IPS-18c (cell line): ENCODE results near the gene CD33.
"Not testable (repeated sequence)": the region's sequence is repeated elsewhere in the genome, so short reads cannot be mapped to it uniquely, and the experiment has no call there.

Source experiments
- H3K4me3 ChIP-seq: 2 replicates; pipeline ENCODE4 v1.7.0; 2013; ENCODE audit warnings: low read depth, mild to moderate bottlenecking, low read length, moderate library complexity; ENCODE audit not compliant: insufficient read depth
- H3K9me3 ChIP-seq: one replicate; pipeline ENCODE4 v1.6.1; 2013; ENCODE audit warnings: mild to moderate bottlenecking, low read length, moderate library complexity; ENCODE audit not compliant: control insufficient read depth, insufficient read depth

Gene CD33

DNA sequence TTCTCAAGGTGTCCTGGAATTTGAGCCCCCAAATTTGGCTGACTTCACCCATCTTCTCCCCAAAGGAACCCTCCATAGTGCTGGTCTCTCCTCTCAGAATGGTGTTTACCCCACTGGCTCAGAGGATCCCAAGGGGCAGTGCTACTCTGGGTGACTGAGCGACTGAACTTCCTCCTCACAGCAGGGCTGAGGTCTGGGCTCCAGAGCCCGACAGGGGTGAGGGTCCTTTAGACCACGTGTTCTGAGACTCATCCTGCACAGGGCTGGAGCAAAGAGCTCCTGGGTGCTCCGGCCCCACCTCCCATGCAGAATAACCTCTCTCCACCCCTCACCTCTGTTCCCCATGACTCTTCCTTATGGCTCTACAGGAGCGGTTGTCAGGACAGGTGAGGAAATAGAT lies 23.2 kb upstream of the CD33 start:
- Histone ChIP-seq H3K9me3 (no peaks in the 10 kb centered on the region), H3K4me3 (no peak overlapping the region)

DNA sequence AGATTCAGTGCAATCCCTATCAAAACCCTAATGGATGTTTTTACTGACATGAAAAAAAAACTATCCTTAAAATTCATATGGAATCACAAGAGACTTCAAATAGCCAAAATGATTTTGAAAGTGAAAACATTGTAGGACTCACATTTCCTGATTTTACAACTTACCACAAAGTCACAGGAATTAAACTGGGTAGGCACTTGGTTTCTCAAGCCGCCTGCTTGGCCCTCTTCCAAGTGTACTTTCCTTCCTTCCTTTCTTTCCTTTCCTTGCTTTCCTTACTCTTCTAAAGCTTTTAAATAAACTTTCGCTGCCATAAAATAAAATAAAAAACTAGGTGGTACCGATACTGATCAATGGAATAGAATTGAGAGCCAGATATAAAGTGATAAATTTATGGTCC lies 21.0 kb upstream of the CD33 start:
- no peak overlapping the region for H3K4me3 ChIP-seq
- no peaks in the 10 kb centered on the region for H3K9me3 ChIP-seq

GRCh38 chr19:51204321-51204720 lies 20.6 kb upstream of the CD33 start:
- H3K4me3 ChIP-seq: no peak overlapping the region
- no peaks in the 10 kb centered on the region for H3K9me3 ChIP-seq

- Histone ChIP-seq H3K4me3 (no peak overlapping the region), H3K9me3 (no peaks in the 10 kb centered on the region)
These were observed 17.1 kb upstream of the CD33 start for GRCh38 chr19:51207747-51208146.

DNA sequence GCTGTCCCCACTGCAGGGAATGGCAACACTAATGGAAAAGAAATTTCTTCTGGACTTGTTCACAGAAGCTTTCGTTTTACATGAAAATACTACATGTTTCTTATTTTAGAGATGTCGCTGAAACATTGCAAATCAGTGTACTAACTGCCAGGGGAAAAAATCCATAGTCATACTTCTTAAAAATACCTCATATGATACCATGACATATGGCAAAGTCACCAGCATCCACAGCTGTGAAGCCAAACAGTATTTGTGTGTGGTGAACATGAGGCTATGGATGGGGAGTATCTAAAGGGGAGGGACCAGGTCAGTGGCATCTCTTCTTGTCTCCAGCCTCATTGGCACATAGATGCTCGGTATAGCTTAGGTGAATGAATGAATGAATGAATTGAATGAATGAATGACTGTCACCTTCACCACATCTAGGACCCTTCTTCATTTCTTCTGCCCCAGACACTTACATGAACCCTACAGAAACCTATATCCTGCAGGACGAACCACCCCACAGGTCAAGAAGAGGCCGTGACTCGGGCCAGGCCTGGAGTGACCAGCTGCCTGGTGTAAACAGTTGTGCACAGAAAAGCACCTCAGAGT lies 14.6 kb upstream of the CD33 start:
- H3K9me3 ChIP-seq: peaks cover 1% of the 10 kb centered on the region
- no peak overlapping the region for H3K4me3 ChIP-seq

- H3K4me3 ChIP-seq, H3K9me3 ChIP-seq: not testable (repeated sequence)
These were observed 14.0 kb upstream of the CD33 start for GRCh38 chr19:51210874-51211361.

DNA sequence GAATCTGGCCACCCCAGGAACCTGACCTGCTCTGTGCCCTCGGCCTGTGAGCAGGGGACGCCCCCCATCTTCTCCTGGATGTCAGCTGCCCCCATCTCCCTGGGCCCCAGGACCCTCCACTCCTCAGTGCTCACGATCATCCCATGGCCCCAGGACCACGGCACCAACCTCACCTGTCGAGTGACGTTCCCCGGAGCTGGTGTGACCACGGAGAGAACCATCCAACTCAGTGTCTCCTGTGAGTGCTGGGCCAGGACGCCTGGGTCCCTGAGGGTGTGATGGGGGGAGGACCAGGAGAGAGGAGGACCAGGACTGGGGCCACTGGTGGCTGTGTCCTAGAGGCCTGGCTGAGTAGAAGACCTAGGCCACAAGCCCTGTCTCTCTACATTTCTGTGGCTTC lies 13.0 kb upstream of the CD33 start:
- Histone ChIP-seq H3K4me3 (no peak overlapping the region), H3K9me3 (peaks cover 2% of the 10 kb centered on the region)

GRCh38 chr19:51219307-51219706 lies 5.6 kb upstream of the CD33 start:
- H3K9me3 ChIP-seq: peaks cover 2% of the 10 kb centered on the region
- no peak overlapping the region for H3K4me3 ChIP-seq

DNA sequence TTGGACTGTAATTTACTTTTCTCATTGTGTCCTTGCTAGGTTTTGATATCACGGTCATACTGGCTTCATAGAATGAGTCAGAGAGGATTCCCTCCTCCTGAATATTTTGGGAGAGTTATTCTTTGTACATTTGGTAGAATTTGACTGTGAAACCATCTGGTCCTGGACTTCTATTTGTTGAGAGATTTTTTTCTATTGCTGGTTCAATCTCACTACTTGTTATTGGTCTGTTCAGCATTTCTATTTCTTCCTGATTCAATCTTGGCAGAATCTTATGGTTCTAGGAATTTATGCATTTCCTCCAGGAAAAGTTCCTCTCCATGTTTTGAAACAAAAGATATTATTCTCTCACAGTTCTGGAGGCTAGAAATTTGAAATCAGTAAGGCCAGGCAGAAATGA lies 4.9 kb upstream of the CD33 start:
- no peak overlapping the region for H3K4me3 ChIP-seq
- H3K9me3 ChIP-seq: peaks cover 2% of the 10 kb centered on the region

DNA sequence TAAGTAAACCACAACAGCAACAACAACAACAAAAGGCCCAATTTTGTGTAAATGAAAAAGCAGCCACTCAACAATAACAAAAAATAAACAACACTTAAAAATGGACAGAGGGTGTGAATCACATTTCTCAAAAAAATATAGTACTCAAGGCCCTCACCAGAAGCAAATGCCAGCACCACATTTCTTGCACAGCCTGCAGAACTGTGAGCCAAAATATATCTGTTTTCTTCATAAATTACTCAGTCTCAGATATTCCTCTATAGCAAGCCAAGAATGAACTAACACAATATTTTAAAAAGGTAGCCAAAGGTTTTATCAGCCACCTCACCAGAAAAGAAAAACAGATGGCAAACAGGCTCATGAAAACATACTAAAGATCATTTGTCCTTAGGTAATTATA lies 3.9 kb upstream of the CD33 start:
- Histone ChIP-seq H3K4me3 (no peak overlapping the region), H3K9me3 (peaks cover 2% of the 10 kb centered on the region)

DNA sequence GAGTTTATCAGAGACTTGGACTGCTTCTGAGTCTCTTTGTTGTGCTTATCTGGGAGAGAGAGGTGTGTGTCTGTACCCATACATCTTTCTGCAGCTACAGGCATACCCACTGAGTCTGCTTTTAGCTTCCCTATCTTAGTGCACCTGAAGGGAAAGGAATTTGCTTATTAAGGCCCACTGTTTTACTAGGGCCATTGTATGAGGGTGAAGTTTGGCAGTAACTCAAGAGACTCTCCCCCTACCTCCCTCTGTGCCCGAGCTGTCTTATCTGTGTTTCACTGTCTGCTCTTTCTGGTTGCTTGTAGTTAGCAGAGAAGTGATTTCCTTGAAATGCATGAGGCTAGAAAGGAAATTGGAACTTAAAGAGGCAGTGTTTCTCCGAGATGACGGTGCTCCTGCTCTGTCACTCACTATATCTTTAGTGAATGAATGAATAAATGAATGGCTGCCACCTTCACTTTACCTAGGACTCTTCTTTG lies 678 bp upstream of the CD33 start:
- no peak overlapping the region for H3K4me3 ChIP-seq

DNA sequence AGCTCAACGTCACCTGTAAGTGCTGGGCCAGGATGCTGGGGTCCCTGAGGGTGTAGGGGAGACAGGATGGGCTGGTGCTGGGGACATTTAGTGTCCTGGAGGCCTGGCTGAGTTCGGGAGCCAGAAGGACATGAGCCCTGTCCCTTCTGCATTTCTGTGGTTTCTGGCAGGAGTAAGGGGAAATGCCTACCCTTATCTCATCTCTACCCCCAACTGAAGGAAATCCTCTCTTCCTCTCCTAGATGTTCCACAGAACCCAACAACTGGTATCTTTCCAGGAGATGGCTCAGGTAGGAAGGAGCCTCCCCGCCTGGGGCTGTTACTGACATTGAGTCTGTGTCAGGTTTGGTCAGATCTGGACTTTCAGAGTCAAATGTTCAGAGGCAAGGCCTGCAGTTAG lies 1.2 kb downstream of the CD33 start:
- Histone ChIP-seq H3K9me3 (peaks cover 2% of the 10 kb centered on the region), H3K4me3 (no peak overlapping the region)

More for the DNA sequence above, 678 bp upstream of the CD33 start:
- H3K9me3 ChIP-seq: peaks cover 2% of the 10 kb centered on the region

DNA sequence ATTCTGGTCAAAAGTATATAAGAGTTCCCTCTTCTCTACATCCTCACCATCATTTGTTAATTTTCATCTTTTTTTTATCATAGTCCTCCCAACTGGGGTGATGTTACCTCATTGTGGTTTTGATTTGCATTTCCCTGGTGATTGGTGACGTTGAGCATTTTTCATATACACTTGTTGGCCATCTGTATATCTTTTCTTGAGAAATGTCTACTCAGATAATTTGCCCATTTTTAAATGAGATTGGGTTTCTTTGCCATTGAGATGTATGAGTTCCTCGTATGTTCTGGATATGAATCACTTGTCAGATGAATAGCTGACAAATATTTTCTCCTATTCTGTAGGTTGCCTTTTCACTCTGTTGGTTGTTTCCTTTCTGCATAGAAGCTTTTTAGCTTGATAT lies 2.4 kb downstream of the CD33 start:
- peaks cover 2% of the 10 kb centered on the region for H3K9me3 ChIP-seq
- no peak overlapping the region for H3K4me3 ChIP-seq

- H3K4me3 ChIP-seq: no peak overlapping the region
- peaks cover 2% of the 10 kb centered on the region for H3K9me3 ChIP-seq
These were observed 3.1 kb downstream of the CD33 start for GRCh38 chr19:51227966-51228365.

- Histone ChIP-seq H3K9me3 (no peaks in the 10 kb centered on the region), H3K4me3 (no peak overlapping the region)
These were observed 16.0 kb downstream of the CD33 start for GRCh38 chr19:51240866-51241265.

GRCh38 chr19:51242881-51243630 lies 18.2 kb downstream of the CD33 start:
- H3K4me3 ChIP-seq: no peak overlapping the region
- no peaks in the 10 kb centered on the region for H3K9me3 ChIP-seq

DNA sequence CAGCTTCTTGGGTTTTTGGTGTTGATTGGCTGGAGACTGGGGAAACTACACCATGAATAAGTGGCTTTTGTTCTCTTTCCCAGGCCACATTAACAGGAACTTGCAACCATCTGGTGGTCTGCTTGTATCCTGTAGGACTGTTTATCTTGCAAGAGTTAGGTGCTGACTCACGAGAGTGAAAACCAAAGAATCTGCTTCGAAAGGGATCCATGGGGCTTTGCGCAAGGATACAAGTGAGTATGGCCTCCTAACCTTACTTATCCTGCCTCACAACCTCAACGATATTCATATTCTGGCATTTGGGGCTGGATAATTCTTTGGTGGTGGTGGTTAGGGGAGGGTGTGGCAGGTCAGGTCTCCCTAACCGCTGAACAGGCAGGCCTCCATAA lies 21.3 kb downstream of the CD33 start:
- H3K9me3 ChIP-seq: no peaks in the 10 kb centered on the region
- H3K4me3 ChIP-seq: no peak overlapping the region

DNA sequence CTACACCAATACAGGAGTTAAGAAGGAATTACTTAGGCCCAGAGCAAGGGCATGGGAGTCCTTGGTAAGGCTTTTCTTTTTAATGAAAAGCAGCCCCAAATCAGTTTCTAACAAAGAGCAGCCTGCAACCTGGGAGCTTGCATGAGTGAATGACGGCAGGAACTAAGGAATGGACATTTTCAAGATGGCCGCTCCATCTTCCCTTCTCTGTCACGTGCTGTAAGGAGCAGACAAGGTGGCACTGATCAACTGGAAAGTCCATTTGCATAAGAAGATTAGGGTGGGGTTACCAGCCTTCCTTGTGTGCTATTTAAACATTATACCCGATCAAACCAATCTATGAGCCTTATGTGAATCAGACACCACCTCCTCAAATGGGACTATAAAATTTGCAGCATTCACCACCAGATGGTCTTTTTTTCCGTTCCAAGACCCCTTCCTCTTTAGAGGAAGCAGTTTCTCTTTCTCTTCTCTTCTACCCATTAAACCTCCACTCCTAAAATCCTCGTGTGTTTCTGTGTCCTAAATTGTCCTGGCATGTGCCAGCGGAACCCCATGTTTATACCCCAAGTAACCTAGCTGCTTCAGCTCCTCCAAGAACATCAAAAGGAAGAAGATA lies 23.2 kb downstream of the CD33 start:
- H3K9me3 ChIP-seq: no peaks in the 10 kb centered on the region
- H3K4me3 ChIP-seq: no peak overlapping the region
